ENCODE data around the gene NXF1.
"Not testable (repeated sequence)": the region's sequence is repeated elsewhere in the genome, so short reads cannot be mapped to it uniquely, and the experiment has no call there.

- not testable (repeated sequence) for TF ChIP-seq CTCF (IDR thresholded peaks at IDR 0.05); ZFX (IDR thresholded peaks at IDR 0.05; ENCODE audit: borderline replicate concordance)
These were observed 22.9 kb upstream of the NXF1 start for GRCh38 chr11:62828130-62828529.

Measured in 22Rv1 (cell line).